Right lobe of liver (tissue), 6 donors: Measurements from ENCODE around the gene C1RL. TPM values are rescaled to one million over a fixed set of nuclear protein-coding genes. Genes with fewer than 3 reads are reported as not detected.

Experiments
- ATAC-seq, 4 donors: fragments of 200-7000 bp; cut with Tn5 transposase; one replicate each; pipeline ENCODE4 v1.9.1; 2020; ENCODE audit warnings: mild to moderate bottlenecking in 4 of 4, moderate library complexity in 4 of 4
- DNase-seq, 3 donors: peaks; one replicate each; pipeline ENCODE4 v3.0.0-alpha.2; 2020
- H3K27ac ChIP-seq, 3 donors: fragments of 200-600 bp; one replicate each; pipeline ENCODE4 v1.8.0; 2022
- H3K27me3 ChIP-seq, 2 donors: fragments of 200-600 bp; one replicate each; pipeline ENCODE4 v1.8.0; 2022
- H3K36me3 ChIP-seq, 4 donors: fragments of 200-600 bp; sonication (generic) in 1 of 4; one replicate each; pipeline versions ENCODE4 v1.5.1 to v1.8.0; 2017 to 2022; ENCODE audit warnings: control low read depth in 1 of 4
- H3K4me1 ChIP-seq, 4 donors: fragments of 200-600 bp; sonication (generic) in 1 of 4; one replicate each; pipeline versions ENCODE4 v1.5.1 to v1.8.0; 2017 to 2022; ENCODE audit warnings: control low read depth in 1 of 4
- H3K4me3 ChIP-seq, 3 donors: fragments of 200-600 bp; one replicate each; pipeline ENCODE4 v1.8.0; 2022
- H3K9me3 ChIP-seq, 4 donors: fragments of 200-600 bp; sonication (generic) in 1 of 4; one replicate each; pipeline versions ENCODE4 v1.5.1 to v1.8.0; 2017 to 2022; ENCODE audit warnings: control low read depth in 1 of 4
- POLR2A ChIP-seq: fragments of 450-650 bp; IDR thresholded peaks from one replicate; pipeline ENCODE4 v1.6.1; 2017; ENCODE audit warnings: antibody characterized with exemption, mild to moderate bottlenecking
- WGBS: methylation state at CpG from one replicate; pipeline ENCODE4 v1.1.6; 2018; ENCODE audit warnings: low coverage, low lambda C conversion rate; ENCODE audit not compliant: insufficient coverage; ENCODE audit errors: missing lambda C conversion rate; 5-methylcytosine and 5-hydroxymethylcytosine counted together
- intact Hi-C, 2 donors: fragments of 100-400 bp; cut with DNase I; formaldehyde crosslinking; loops; one replicate each; pipeline versions ENCODE4 v1.11.2 to v1.14.1; 2022
- total RNA-seq, 6 experiments: library from RNA; depleted of rRNA in 2 of 6; stranded (reverse); fragments of >200 nt in 2 of 6; fragmentation: NEBNext Ultra II Directional in 3 of 6; extraction: Animal tissue kit (Norgen Biotek cat#: 25700) in 3 of 6; gene quantifications; one replicate each; pipeline versions ENCODE4 v1.1.0 to v1.2.4, GENCODE V29; 2016 to 2023
- TF ChIP-seq, protein P1 (sequence below), 4 donors: fragments of 200-600 bp in 3 of 4; fragments of 450-650 bp in 1 of 4; IDR thresholded peaks; one replicate each; pipeline versions ENCODE4 v1.5.1 to v1.8.0; 2016 to 2022; ENCODE audit warnings: antibody characterized with exemption in 4 of 4, mild to moderate bottlenecking in 2 of 4
- donor health status: DM: no; HTN: yes; CAD: no.
- donor health status: DM: no; HTN: no; CAD: no.
- donor health status: DM: no; HTN: no; CAD: no.
- donor health status: DM: no; HTN: yes; CAD: no.
- donor health status: DM: no; HTN: yes; CAD: no.

Gene C1RL
- total RNA-seq, 6 experiments from 2014 or later, result 202 to 236 (median 216) TPM

DNA sequence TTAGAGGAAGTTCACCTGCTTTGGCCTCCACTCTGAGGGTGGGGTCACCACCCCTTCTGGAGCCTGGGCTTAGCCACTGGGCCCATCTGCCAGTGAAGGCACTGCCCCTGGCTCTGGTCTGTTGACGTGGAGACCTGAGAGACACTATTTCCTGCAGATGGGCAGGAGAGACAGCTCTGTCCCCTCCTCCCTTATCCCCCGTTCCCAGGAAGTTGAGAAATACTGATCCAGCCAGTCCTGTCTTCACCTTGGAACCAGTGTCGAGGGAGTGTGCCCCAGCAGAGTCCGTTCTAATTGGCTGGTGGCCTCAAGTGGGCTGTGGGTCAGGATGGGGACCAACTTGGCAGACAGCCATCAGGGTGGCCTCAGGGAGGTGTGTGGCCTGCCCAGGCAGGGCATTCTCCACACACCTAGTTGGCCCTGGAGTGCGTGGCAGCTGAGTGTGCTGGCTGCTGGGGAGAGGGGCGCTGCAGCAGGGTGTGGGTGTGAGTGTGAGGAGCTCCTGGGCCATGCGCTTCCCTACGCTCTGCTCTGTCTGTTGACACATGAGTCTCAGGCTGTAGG, 46.5 kb upstream of the C1RL start:
- Histone ChIP-seq H3K9me3 (no peaks in the 10 kb centered on the region), H3K27me3 (no peaks in the 10 kb centered on the region), H3K27ac (peak overlapping the region in 1 of 3 donors; percentile 79), H3K36me3 (peaks cover 0 to 8% (median 0%) of the 10 kb centered on the region in 4 donors), H3K4me3 (peak overlapping the region in 1 of 3 donors; percentile 37), H3K4me1 (peaks cover 0 to 63% (median 17%) of the 10 kb centered on the region in 4 donors)
- intact Hi-C loops, result no loop called here
- ATAC-seq (peak; percentile 57 to 81 (median 70)), DNase-seq (peak; percentile 67 to 96 (median 89))
- 0% methylated on average over 1 of the region's 8 CpGs for WGBS
- TF ChIP-seq, protein P1, sequence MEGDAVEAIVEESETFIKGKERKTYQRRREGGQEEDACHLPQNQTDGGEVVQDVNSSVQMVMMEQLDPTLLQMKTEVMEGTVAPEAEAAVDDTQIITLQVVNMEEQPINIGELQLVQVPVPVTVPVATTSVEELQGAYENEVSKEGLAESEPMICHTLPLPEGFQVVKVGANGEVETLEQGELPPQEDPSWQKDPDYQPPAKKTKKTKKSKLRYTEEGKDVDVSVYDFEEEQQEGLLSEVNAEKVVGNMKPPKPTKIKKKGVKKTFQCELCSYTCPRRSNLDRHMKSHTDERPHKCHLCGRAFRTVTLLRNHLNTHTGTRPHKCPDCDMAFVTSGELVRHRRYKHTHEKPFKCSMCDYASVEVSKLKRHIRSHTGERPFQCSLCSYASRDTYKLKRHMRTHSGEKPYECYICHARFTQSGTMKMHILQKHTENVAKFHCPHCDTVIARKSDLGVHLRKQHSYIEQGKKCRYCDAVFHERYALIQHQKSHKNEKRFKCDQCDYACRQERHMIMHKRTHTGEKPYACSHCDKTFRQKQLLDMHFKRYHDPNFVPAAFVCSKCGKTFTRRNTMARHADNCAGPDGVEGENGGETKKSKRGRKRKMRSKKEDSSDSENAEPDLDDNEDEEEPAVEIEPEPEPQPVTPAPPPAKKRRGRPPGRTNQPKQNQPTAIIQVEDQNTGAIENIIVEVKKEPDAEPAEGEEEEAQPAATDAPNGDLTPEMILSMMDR (IDR thresholded peaks at IDR 0.05), result no peak
- peak; percentile 47 for TF ChIP-seq POLR2A

DNA sequence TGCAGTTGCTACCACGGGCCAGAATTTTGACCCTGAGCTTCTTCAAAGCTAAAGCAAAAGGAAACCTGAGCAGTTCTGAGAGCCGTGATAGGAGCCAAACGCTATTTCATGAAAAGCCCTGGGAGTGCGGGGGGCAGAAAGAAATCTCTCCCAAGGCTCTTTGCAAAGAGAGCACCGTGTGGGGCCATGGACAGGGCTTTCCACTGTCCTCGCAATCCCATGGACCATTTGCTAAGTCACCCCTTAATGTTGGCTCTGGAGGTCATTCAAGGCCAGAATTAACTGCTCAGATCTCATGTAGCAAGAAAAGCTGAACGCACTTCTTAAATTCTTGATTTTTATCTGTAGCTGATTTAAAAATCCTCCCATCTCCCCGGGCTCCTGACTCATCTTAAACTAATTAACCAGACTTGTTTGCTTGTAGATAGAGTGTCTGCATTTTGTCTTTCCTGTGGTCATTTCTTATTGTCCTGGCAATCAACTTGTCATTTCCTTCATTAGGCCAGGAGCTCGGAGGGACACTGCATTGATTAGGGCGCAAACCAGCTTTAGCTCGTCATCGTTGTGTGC, 46.0 kb upstream of the C1RL start:
- WGBS, result 47% methylated on average over 9 of the region's 12 CpGs

DNA sequence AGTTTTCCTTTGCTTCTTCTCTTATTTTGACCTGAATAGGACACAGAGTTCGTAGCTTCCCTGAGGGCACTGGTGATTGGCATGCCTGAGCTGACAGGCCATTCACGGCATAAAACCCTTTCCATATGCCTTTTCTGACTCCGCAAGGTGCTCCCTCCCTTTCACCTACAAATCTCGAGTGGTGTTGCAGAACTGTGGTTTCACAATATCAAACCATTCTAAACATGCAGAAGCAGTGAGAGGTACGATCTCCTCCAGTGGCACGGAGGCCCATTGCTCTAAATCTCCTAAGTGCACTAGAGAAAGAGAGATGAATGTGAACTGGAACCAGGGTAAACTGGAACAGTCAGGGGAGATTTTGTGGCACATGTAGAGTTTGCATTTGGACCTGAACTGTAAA, 45.0 kb upstream of the C1RL start:
- Histone ChIP-seq H3K9me3 (no peaks in the 10 kb centered on the region), H3K4me3 (no peak overlapping the region), H3K27ac (peak overlapping the region in 1 of 3 donors; percentile 79), H3K36me3 (peaks cover 0 to 23% (median 3%) of the 10 kb centered on the region in 4 donors), H3K27me3 (no peaks in the 10 kb centered on the region), H3K4me1 (peaks cover 0 to 63% (median 17%) of the 10 kb centered on the region in 4 donors)
- peak in 2 of 4 donors; percentile 26 to 31 for ATAC-seq
- 32% methylated on average over 6 of the region's 6 CpGs for WGBS
- intact Hi-C loops, result no loop called here
- TF ChIP-seq, protein P1 (IDR thresholded peaks at IDR 0.05), result no peak
- no peak for TF ChIP-seq POLR2A
- no peak for DNase-seq

More for the DNA sequence above, 46.0 kb upstream of the C1RL start:
- no peak for DNase-seq
- Histone ChIP-seq H3K36me3 (peaks cover 0 to 13% (median under 1%) of the 10 kb centered on the region in 4 donors), H3K27ac (peak overlapping the region in 1 of 3 donors; percentile 79), H3K9me3 (no peaks in the 10 kb centered on the region), H3K4me3 (no peak overlapping the region), H3K4me1 (peaks cover 0 to 63% (median 17%) of the 10 kb centered on the region in 4 donors), H3K27me3 (no peaks in the 10 kb centered on the region)
- intact Hi-C loops, result no loop called here
- no peak for ATAC-seq
- TF ChIP-seq, protein P1 (IDR thresholded peaks at IDR 0.05), result no peak
- TF ChIP-seq POLR2A, result no peak

- ATAC-seq (no peak), DNase-seq (peak in 1 of 3 donors; percentile 10)
- H3K4me3 ChIP-seq, result no peak overlapping the region
- H3K27me3 ChIP-seq, result no peaks in the 10 kb centered on the region
- intact Hi-C loops, result no loop called here
- H3K9me3 ChIP-seq, result no peaks in the 10 kb centered on the region
- H3K36me3 ChIP-seq, result peaks cover 0 to 30% (median 6%) of the 10 kb centered on the region in 4 donors
- peaks cover 0 to 63% (median 17%) of the 10 kb centered on the region in 4 donors for H3K4me1 ChIP-seq
- 92% methylated on average over 3 of the region's 4 CpGs for WGBS
- peak overlapping the region in 1 of 3 donors; percentile 74 for H3K27ac ChIP-seq
- TF ChIP-seq, protein P1 (IDR thresholded peaks at IDR 0.05), result no peak
- no peak for TF ChIP-seq POLR2A
Observed at GRCh38 chr12:7152818-7153217, 43.8 kb upstream of the C1RL start.
